Caco-2 (cell line): ENCODE data around the gene GCN1. TPM values are rescaled to one million over a fixed set of nuclear protein-coding genes. Genes with fewer than 3 reads are reported as not detected.

Experiments
- BruUV-seq: library from RNA; stranded (reverse); fragments of 400-500 nt; replicated peaks from 2 replicates; lab custom pipeline; 2021; lab: Mats Ljungman, UMichigan
- CTCF ChIA-PET: fragments of 300-600 bp; sonication (Branson Sonifier 250); formaldehyde crosslinking; loops from one replicate; lab custom pipeline; 2022; ENCODE audit warnings: antibody characterized with exemption; lab: Charles Lee
- POLR2A ChIA-PET: fragments of 300-600 bp; sonication (Branson Sonifier 250); formaldehyde crosslinking; loops from one replicate; lab custom pipeline; 2022; ENCODE audit warnings: antibody characterized with exemption; lab: Charles Lee
- DNase-seq, 2 experiments: peaks; one replicate each; pipeline versions ENCODE4 v3.0.0 to v3.0.0-alpha.2; 2020 to 2022
- H3K27me3 ChIP-seq: replicated peaks from 2 replicates; pipeline ENCODE4 v1.6.0; 2011; ENCODE audit warnings: low read length; ENCODE audit not compliant: control insufficient read depth, insufficient read depth
- H3K36me3 ChIP-seq: 2 replicates; pipeline ENCODE4 v1.5.1; 2011; ENCODE audit warnings: low read length; ENCODE audit not compliant: control insufficient read depth, insufficient read depth
- H3K4me1 ChIP-seq: fragments of 250-450 bp; sonication (Bioruptor Pico); 2 replicates; pipeline ENCODE4 v1.5.1; 2020; ENCODE audit warnings: mild to moderate bottlenecking
- H3K4me3 ChIP-seq: 2 replicates; pipeline ENCODE4 v1.5.1; 2011; ENCODE audit warnings: low read depth, mild to moderate bottlenecking, control low read depth, low read length
- H3K9me3 ChIP-seq: fragments of 250-450 bp; sonication (Bioruptor Pico); 2 replicates; pipeline ENCODE4 v1.5.1; 2020; ENCODE audit warnings: mild to moderate bottlenecking, moderate library complexity
- H3K27ac Mint-ChIP-seq: one replicate; pipeline ENCODE4 v1.8.0; 2022; ENCODE audit warnings: mixed read lengths; ENCODE audit not compliant: unreplicated experiment
- H3K27me3 Mint-ChIP-seq: one replicate; pipeline ENCODE4 v1.8.0; 2022; ENCODE audit warnings: mixed read lengths; ENCODE audit not compliant: insufficient read depth, unreplicated experiment
- H3K36me3 Mint-ChIP-seq: one replicate; pipeline ENCODE4 v1.8.0; 2022; ENCODE audit warnings: mild to moderate bottlenecking, mixed read lengths; ENCODE audit not compliant: insufficient read depth, unreplicated experiment
- H3K4me1 Mint-ChIP-seq: one replicate; pipeline ENCODE4 v1.8.0; 2022; ENCODE audit warnings: low read depth, mixed read lengths; ENCODE audit not compliant: unreplicated experiment
- H3K4me3 Mint-ChIP-seq: one replicate; pipeline ENCODE4 v1.8.0; 2022; ENCODE audit warnings: mild to moderate bottlenecking, moderate library complexity, mixed read lengths; ENCODE audit not compliant: unreplicated experiment
- H3K9me3 Mint-ChIP-seq: one replicate; pipeline ENCODE4 v1.8.0; 2022; ENCODE audit warnings: mixed read lengths; ENCODE audit not compliant: unreplicated experiment
- intact Hi-C: fragments of 100-400 bp; cut with micrococcal nuclease; formaldehyde crosslinking; loops from one replicate; pipeline ENCODE4 v1.10.0; 2022; ENCODE audit not compliant: unreplicated experiment
- total RNA-seq: library from RNA; stranded (reverse); gene quantifications from 2 replicates; pipeline ENCODE4 v1.2.3, GENCODE V29; 2022
- TF ChIP-seq, protein P1 (sequence below), 2 experiments: fragments of 200-600 bp in 1 of 2; IDR thresholded peaks; 1 replicate in 1 of 2; 2 replicates in 1 of 2; pipeline versions ENCODE4 v1.5.1 to v1.8.0; 2011 to 2022; ENCODE audit warnings: antibody characterized with exemption in 1 of 2, control low read depth in 1 of 2, inconsistent platforms in 1 of 2, low read depth in 1 of 2, low read length in 1 of 2, mild to moderate bottlenecking in 1 of 2, moderate library complexity in 1 of 2; ENCODE audit not compliant: insufficient read depth in 1 of 2, severe bottlenecking in 1 of 2, unreplicated experiment in 1 of 2

Gene GCN1
- total RNA-seq, 1 experiment from 2014 or later = 154 TPM

DNA sequence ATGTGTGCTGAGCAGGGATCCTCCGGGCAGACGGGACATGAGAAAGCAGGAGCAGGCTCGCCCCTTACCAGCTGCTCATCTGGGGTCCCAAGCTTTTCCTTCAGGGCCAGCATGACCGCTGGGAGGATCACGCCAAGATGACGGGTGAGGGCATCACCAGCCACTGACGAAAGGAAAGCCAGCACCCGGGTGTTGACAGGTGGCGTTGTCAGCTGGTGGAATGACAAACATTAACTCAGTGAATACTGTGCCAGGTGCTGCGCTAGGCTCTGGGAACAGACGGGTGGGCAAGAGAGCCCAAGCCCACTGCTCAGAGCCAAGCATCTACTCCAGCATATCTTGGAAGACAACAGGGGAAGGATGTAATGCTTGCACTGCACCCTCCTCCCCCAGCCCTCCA, 56.7 kb downstream of the GCN1 start:
- Histone ChIP-seq H3K4me1 (no peaks in the 10 kb centered on the region), H3K27me3 (no peaks in the 10 kb centered on the region), H3K9me3 (no peaks in the 10 kb centered on the region), H3K36me3 (peaks cover 5% of the 10 kb centered on the region), H3K4me3 (no peak overlapping the region)
- Mint-ChIP-seq H3K9me3 (no peaks in the 10 kb centered on the region), H3K4me3 (no peak overlapping the region), H3K27me3 (no peaks in the 10 kb centered on the region), H3K4me1 (no peaks in the 10 kb centered on the region), H3K27ac (no peak overlapping the region), H3K36me3 (peaks cover 94% of the 10 kb centered on the region)
- no peak for DNase-seq
- TF ChIP-seq, protein P1, sequence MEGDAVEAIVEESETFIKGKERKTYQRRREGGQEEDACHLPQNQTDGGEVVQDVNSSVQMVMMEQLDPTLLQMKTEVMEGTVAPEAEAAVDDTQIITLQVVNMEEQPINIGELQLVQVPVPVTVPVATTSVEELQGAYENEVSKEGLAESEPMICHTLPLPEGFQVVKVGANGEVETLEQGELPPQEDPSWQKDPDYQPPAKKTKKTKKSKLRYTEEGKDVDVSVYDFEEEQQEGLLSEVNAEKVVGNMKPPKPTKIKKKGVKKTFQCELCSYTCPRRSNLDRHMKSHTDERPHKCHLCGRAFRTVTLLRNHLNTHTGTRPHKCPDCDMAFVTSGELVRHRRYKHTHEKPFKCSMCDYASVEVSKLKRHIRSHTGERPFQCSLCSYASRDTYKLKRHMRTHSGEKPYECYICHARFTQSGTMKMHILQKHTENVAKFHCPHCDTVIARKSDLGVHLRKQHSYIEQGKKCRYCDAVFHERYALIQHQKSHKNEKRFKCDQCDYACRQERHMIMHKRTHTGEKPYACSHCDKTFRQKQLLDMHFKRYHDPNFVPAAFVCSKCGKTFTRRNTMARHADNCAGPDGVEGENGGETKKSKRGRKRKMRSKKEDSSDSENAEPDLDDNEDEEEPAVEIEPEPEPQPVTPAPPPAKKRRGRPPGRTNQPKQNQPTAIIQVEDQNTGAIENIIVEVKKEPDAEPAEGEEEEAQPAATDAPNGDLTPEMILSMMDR (IDR thresholded peaks at IDR 0.05; ENCODE audit: insufficient read depth in 1 of 2, low read depth in 1 of 2, low read length in 1 of 2, severe bottlenecking in 1 of 2, unreplicated experiment in 1 of 2) = no peak
- CTCF ChIA-PET = no interaction called here
- intact Hi-C loops = no loop called here
- BruUV-seq = TSS peak; percentile 26
- POLR2A ChIA-PET = no interaction called here

DNA sequence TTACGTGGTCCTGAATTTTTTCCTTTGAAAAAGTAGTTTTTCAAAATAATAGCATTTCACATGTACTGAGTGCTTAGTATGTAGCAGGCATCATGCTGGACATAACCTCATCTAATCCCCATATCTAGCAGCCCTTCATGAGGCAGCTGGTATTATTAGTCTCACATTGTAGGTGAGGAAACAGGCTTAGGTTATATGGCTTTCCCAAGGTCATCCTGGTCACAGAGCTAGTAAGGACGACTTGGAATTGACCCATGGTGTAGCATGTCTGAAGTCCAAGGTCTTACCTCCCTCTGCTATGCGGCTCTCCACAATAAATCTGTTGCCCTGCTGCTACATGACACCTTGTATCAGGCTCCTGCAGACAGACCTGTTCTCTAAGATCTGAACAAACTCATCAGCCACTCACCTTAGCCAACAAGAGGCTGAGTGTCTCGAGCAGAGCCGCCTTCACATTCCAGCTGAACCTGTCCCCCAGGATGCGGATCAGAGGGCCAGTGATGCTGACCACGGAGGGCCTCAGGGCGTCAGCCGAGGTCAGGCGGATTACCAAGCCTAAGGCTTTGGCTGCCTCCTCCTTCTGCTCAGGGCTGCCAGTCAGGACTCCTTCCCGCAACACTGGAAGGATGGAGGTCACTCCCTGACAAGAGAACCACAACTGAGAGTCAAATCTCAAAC, 58.3 kb downstream of the GCN1 start:
- peak; percentile 65 to 71 for DNase-seq

DNA sequence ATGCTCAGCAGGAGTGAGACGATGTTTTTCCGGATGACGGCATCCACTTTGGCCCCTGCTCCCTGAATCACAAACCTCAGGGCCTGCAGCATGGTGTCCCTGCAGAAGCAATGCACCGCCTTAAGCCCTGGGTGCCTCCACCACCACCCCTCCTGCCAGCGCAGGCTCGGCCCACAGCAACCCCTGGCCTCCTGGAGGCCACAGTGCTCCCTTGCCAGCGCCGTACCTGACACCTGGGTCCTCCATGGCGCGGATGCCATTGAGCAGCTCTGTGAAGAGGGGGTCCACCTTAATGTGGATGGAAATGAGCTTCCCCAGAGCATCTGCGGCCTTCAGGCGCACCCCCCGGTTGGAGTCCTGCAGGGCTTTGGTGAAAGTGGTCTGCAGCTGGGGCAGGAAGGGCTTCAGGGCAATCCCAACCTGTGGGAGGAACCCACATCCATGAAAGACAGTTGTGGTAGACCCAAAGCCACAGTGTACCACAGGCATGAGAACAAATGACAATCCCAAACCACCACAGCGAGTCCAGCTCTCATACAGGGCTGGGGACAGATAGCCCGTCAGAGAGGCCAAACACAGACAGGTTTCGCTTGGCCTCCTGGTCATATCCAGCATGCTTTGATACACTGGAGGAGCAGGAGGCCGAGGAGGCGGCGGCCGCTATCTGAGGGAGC, 60.1 kb downstream of the GCN1 start:
- intact Hi-C loops = no loop called here
- no peak overlapping the region for H3K27ac Mint-ChIP-seq
- H3K4me1 Mint-ChIP-seq = no peaks in the 10 kb centered on the region
- no peak overlapping the region for H3K4me3 ChIP-seq
- H3K36me3 ChIP-seq = peaks cover 6% of the 10 kb centered on the region
- no peaks in the 10 kb centered on the region for H3K9me3 Mint-ChIP-seq
- no peak overlapping the region for H3K4me3 Mint-ChIP-seq
- no TSS peak for BruUV-seq
- H3K27me3 Mint-ChIP-seq = no peaks in the 10 kb centered on the region
- H3K4me1 ChIP-seq = no peaks in the 10 kb centered on the region
- H3K36me3 Mint-ChIP-seq = peaks cover 85% of the 10 kb centered on the region
- no peaks in the 10 kb centered on the region for H3K9me3 ChIP-seq
- no peaks in the 10 kb centered on the region for H3K27me3 ChIP-seq
- POLR2A ChIA-PET = no interaction called here
- TF ChIP-seq, protein P1 (IDR thresholded peaks at IDR 0.05; ENCODE audit: insufficient read depth in 1 of 2, low read depth in 1 of 2, low read length in 1 of 2, severe bottlenecking in 1 of 2, unreplicated experiment in 1 of 2) = no peak
- CTCF ChIA-PET = no interaction called here
- DNase-seq = no peak

More for the DNA sequence above, 58.3 kb downstream of the GCN1 start:
- intact Hi-C loops = no loop called here
- H3K27me3 Mint-ChIP-seq = no peaks in the 10 kb centered on the region
- no TSS peak for BruUV-seq
- no peak overlapping the region for H3K4me3 ChIP-seq
- H3K9me3 Mint-ChIP-seq = no peaks in the 10 kb centered on the region
- CTCF ChIA-PET = no interaction called here
- no peak overlapping the region for H3K4me3 Mint-ChIP-seq
- H3K36me3 Mint-ChIP-seq = peaks cover 87% of the 10 kb centered on the region
- POLR2A ChIA-PET = no interaction called here
- no peaks in the 10 kb centered on the region for H3K4me1 Mint-ChIP-seq
- TF ChIP-seq, protein P1 (IDR thresholded peaks at IDR 0.05; ENCODE audit: insufficient read depth in 1 of 2, low read depth in 1 of 2, low read length in 1 of 2, severe bottlenecking in 1 of 2, unreplicated experiment in 1 of 2) = no peak
- H3K27ac Mint-ChIP-seq = peak overlapping the region; percentile 35
- H3K27me3 ChIP-seq = no peaks in the 10 kb centered on the region
- peaks cover 3% of the 10 kb centered on the region for H3K36me3 ChIP-seq
- no peaks in the 10 kb centered on the region for H3K4me1 ChIP-seq
- H3K9me3 ChIP-seq = no peaks in the 10 kb centered on the region
